Stimulated activated CD8-positive, alpha-beta memory T cell treated with anti-CD3 and anti-CD28 coated beads, Interleukin-4, amount 100 ng/mL, for 1 hour (primary cell): Measurements from ENCODE around the gene CAMK1D.
"Not testable (repeated sequence)": the region's sequence is repeated elsewhere in the genome, so short reads cannot be mapped to it uniquely, and the experiment has no call there.

Experiments used
- DNase-seq, 2 donors: peaks; one replicate each; pipeline ENCODE4 v3.0.0-alpha.2; 2020; ENCODE audit warnings: low read depth in 2 of 2, low spot score in 1 of 2

CAMK1D gene

DNA sequence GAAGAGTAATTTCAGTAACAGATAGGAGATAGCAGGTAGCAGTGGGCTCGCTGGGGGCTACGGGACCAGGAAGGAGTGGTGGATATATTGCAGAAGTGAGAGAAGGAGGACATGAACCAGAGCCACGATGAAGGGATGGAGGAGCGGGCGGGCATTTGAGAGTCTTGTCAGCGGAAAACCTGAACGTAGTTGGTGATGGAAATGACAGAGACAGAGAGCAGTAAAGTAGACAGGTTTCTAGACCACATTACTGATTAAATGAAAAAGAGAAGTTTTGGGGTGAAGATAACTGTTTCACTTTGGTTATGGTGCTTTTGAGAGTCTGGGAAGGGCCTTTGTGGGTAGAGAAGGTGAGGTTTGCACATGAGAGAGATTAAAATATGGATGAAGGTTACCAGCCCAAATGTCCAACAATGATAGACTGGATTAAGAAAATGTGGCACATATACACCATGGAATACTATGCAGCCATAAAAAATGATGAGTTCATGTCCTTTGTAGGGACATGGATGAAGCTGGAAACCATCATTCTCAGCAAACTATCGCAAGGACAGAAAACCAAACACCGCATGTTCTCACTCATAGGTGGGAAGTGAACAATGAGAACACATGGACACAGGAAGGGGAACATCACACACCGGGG, 196.9 kb downstream of the CAMK1D start:
- not testable (repeated sequence) for DNase-seq

DNA sequence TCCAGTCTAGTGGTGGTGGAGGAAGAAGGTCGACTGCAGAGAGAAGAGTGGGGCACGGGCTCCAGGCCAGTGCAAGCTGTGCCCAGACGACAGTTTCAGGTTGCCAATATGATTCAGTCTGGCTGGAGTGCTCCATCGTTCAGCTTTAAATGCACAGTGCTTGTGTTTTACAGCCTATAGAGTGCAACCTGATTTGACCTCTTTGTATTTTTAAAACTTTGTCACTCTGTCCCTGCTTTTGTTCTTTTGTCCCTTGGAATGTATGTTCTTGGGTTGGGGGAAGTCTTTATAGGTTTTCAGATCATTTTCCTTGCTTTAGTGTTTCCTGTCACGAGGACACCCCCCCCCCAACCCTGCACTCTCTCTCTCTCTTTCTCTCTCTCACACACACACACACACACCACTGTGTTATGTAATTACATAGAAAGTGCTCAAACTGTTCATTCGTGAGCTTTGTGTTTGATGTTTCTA, 198.0 kb downstream of the CAMK1D start:
- no peak for DNase-seq

DNA sequence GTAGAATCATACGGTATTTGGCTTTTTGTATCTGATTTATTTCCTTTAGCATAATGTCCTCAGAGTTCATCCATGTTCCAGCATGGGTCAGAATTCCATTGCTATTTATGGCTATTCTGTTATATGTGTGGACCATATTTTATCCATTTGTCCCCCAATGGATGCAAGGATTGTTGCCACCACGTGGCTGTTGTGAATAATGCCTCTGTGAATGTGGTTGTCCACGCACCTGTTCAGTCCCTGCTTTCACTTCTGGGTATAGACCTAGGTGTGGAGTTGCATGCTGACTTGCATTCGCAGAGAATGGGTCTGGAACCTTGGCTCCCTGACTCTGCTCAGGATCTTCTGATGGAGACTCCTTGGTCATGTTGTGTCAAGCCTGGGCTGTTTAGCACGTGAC, 199.9 kb downstream of the CAMK1D start:
- no peak for DNase-seq

DNA sequence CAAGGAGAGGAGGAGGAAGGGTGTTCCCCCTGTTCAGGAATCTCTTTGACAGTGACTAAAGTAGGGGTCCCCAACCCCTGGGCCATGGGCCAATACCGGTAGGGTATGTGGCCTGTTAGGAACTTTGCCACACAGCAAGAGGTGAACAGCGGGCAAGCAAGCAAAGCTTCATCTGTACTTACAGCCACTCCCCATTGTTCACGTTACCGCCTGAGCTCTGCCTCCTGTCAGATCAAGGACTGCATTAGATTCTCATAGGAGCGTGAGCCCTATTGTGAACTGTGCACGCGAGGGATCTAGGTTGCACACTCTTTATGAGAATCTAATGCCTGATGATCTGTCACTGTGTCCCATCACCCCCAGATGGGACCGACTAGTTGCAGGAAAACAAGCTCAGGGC, 201.6 kb downstream of the CAMK1D start:
- DNase-seq = no peak

DNA sequence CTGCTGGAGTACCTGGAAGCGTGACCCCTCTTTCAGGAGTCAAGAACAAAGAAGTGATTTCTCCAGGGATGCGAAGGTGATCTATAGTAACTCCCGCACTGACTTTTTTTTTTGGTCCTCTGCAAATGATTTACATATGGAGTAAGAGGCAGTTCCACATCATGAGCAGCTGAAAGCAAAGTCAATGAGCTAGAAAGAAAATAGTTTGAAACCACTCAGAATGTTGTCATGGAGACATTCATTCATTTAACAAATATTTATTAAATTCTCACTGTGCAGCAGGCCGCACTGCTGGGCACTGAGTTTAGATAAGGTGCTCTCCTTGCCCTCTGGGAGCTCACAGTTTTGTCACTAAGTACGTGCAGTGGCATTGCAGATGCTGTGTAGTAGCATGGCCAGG, 206.7 kb downstream of the CAMK1D start:
- no peak for DNase-seq

DNA sequence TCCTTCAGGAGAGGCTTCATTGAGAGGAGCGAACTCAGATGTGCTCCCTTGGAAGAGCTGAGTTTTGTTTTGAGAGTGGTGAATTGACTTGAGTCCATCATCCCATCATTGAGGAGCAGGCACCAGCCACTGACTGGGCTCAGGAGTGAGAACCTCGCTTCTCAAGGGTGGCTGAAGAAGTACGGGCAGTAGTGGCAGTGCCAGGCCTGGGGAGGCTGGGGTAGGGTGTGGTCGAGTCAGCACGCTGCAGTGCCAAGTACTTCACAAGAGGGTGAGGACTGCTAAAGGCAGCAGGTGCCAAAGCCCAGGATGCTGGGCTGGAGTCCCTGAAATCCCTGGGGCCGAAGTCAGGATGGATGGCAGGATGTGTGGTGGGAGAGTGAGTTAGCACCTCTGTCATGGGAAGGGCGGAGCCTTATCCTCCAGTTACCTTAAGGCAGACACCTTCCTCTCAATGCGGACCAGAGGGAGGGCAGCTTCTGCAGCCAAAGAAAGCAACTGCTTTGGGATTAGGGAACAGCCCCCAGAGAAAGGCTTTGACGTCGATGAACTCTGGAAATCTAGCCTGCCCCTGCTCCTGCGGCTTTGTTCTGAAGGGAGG, 210.3 kb downstream of the CAMK1D start:
- DNase-seq = no peak

DNA sequence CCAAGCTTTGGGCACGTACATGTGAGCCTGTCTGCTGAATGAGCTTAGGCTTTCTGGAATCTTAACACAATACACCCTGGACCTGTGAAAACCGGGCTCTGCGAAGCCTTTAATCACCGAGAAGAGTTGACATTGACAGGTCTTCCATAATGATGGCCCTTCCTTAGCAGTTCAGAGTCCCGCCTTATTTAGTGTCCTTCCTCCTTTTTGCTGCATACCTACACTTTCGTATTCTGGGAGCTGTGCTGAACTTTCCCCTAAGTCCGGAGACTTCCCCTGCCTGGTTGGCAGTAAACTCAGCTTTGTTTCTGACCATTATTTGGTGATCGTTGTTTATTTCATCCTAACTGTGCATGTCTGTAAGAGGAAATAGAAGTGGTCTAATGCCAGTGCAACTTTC, 212.0 kb downstream of the CAMK1D start:
- DNase-seq = no peak

DNA sequence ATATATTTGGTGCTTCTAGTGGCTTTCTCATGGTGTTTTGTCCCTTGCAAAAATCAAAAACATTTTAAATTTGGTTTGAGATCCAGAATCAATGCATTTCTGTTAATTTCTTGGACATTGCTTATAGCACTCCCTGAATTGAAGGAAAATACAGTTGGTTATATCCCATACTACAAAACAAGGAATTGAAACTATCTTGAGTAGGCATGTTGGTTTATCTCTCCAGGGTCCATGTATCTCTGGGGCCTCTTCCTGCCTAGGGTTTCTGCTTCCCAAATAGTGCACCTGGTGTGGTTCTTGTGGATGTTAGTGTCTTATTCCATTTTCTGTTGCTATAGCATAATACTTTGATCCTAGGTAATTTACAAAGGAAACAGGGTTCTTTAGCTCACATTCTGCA, 212.4 kb downstream of the CAMK1D start:
- DNase-seq = no peak

DNA sequence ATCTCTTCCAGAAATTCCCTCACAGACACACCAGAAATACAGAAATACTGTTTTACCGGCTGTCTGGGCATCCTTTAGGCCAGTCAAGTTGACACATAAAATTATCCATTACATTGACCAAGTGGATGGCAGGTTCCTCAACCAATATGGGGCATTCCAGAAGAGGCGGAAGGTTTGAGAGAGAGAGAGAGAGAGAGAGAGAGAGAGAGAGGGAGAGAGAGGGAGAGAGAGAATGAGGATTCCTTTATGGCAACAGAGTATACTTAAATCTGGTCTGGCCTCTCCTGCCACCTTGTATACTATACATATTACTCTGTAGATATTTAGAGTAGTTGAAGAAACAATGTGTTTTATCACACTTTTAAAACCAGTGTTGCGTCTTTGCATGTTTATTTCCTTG, 214.1 kb downstream of the CAMK1D start:
- DNase-seq = no peak

DNA sequence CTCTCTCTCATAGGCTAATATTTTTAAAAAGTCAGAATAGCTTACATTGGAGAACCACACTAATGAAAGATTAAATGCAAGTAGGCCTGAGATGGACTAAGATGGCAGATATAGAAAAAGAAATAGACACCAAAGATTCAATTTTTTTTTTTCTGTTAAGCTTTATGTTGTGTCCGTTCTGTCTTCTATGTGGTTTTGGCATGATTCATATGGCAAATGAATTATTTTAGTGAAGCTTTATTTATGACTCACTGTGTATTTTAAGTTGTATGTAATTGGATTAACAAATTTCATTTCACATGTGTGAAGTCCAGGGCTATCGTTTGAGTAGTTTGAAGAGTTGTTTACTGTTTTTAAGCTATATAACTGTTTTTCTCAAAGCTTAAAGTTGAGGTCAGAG, 214.8 kb downstream of the CAMK1D start:
- DNase-seq = no peak

DNA sequence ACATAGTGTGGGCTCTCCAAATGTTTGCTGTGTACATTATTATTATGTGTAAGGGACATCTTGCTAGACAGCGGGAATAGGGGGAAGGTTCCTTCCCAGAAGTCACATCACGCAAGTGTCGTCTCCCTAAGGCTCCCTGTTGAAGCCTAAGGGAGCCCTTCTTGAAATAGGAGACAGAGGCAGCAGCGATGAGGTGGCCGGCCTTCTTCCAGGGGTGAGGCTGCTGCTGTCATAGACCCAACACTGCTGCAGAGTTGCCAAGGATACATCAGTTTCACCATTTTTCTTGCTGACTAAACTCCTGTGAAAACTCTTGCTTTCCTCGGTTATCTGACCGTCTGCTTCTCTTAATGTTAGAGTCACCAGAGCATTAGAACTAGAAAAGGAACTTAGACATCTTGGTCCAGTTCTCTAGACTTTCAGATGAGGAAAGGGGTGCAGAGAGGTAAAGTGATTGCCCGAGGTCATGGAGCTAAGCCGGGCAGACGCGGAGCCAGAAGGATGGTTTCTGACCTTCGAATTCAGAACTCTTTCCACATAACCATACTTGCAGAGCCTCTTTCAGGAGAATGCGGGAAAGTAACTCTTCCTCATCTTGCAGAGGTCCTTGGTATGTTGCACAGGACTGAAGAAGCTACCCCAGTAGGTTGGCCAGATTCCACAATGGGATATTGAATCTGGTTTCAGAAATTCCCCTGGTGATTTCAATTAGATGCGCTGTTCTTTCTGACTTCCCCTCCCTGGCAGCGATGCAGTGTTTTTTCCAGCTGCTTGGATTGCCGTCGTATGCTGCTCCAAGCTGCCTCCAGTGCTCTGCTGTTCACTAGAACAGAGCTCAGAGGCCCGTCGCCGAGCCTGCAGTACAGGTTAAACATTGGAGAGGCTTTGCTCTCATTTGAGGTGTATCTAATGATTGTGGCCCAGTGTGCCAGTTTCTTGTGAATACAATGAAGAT, 217.1 kb downstream of the CAMK1D start:
- no peak for DNase-seq

DNA sequence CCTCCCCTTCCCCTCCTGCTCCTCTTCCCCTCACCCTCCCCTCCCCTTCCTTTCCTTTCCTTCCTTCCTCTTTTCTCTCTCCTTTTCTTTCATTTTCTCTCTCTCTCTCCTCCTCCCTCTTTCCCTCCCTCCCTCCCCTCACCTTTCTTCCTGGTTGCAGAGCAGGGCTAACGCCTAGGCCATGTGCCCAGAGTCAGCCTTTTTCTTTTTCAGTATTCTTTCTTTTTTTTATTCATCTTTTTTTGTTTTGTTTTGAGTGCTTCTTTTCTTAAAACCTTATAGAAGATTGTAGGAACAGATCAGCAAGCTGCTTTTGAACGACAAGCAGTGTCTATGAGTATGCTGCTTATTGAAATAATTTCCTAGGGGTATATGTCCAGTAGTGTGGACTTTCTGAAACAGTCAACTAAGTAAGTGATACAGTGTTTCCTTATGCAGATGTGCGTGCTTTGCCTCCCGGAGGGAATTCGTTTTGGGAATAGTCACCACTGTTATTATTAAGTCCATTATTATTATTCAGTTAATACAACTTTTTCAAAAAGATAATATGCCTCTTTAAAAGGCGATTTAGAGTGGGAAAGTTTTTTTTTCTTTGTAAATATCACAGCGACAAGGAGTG, 219.2 kb downstream of the CAMK1D start:
- no peak for DNase-seq

DNA sequence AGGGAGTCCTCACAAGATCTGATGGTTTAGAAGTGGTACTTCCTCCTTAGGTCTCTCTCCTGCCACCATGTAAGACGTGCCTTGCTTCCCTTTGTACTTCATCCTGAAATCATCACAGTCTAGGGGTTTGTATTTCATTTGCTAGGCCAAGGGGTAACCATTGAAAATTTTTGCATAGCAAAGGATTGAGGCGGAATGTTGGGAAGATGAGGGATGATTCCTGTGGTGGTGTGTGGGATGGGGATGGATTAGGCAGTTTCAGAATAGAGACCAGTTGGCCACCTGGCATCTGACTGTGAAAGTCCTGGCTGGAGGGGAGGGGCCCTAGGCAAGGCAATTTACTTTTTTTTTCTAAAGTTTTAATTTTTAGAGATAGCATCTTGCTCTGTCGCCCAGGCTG, 222.9 kb downstream of the CAMK1D start:
- no peak for DNase-seq

DNA sequence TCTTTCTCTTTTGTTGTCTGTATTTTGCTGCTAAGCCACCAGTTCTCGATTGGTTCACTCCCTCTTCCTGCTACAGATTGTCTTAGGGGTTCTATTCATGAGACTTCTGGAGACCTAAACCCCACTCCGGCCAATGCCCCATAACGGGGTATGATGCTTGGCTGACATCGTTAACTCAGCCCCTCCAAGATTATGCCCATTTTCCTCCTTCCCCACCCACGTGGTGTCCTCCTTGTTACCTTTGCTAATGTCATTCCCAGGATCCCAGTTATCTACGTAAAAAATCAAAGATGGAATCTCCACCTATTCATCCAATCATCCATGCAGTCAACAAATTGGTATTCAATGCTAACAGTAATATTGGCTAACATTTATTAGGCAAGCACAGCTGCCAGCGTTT, 228.3 kb downstream of the CAMK1D start:
- DNase-seq = no peak

DNA sequence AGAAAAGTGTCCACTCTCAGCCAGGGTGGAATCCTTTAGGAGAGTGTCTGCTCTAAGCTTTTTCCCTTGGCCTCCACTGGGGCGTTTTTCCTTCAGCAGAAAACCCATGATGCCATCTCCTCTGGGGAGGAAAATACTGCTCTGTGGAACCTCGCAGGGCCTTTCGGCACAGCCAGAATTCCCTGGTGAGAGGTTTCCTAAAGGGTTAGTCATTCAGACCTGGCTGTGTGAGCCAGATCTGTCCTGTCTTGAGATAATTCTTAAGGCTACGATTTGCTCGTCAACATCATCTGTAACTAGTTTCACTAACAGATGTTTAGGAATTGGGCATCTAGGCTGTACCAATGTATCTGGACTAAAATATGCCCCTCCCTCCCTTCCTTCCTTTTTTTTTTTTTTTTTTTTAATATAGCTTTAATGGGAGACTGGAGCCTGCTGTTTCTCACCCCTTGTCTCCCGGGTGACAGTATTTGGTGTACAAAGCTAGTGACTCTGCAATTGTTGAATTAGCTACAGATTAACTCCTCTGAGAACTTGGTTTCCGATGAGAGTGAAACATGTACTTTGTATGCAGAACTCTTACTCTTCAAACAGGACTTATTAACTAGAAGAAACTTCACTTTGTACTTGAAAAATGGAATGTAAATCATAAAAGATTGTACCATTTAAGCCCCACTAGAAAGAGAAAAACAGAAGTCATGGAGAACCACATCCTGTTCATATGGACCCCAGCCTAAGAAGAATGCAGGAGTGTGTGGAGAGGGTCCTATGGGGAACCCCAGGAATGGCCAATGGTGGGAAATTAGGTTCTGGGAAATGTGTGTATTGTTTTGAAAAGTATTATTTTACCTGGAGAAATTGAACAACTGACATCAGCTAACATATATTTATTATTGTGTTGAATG, 230.9 kb downstream of the CAMK1D start:
- DNase-seq = no peak

DNA sequence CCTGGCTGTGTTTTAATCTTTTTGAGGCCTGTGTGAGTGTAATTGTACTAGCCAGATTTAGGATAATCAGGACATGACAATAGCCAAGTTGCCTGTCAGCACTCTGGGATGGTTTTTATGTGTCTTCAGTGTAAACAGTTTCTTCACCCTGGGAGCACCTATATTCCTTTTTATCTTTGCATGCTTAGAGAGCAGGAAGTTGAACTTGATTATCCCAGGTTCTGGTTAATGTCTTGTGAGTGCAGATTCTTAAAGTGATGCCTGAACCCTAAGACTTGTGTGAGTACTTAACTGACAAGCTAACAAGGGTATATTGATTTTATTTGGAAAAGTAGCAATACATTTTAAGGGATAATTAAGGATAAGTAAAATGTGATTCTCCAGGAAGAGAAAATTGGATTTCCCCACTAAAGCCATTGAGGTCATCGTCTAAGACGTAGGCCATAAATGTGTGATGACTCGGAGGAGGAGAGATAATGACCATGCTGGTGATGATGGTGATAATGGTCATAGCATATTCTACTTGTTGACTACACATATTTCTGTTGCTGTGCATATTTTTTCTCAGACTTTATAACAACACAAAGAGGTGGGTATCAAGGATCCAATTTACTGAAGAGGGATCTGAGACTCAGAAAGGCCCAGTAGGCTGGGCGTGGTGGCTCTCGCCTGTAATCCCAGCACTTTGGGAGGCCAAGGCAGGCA, 234.7 kb downstream of the CAMK1D start:
- DNase-seq = no peak

DNA sequence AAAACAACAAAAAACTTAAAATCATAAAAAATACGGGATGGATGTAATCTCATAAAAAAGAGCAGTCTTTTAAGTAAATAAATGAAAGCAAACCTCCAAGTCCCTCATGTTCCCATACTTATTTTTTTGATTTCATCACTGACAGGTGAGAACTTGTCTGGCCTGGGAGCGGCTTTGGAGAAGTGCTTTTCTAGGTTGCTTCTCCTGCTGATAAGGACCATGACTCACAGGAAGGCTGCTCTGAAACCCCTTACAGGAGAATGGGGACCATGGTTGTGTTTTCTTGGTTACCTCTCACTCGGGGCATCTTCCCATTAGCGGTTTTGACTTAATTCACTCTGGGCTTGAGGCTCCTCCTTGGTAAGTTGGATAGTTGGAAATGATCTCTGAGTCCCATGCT, 237.4 kb downstream of the CAMK1D start:
- no peak for DNase-seq

DNA sequence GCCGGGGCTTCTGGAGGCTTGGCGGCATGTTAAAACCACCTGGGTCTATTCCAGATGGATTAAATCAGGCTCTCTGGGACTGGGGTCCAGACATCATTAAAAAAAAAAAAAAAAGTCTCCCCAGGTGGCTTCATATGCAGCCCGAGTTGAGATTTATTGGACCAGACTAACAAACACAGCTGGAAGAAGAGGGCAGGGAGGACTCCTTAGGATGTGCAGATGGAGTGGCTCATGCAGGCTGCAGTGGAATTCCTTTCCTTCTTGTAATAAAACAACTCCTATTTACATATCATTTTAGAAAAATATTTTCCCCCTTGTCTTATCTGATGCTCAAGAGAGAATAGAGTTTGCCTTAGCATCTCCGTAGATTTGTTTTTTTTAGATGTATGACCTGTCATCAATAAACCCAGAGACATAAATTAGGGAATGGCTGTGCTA, 238.1 kb downstream of the CAMK1D start:
- DNase-seq = no peak

DNA sequence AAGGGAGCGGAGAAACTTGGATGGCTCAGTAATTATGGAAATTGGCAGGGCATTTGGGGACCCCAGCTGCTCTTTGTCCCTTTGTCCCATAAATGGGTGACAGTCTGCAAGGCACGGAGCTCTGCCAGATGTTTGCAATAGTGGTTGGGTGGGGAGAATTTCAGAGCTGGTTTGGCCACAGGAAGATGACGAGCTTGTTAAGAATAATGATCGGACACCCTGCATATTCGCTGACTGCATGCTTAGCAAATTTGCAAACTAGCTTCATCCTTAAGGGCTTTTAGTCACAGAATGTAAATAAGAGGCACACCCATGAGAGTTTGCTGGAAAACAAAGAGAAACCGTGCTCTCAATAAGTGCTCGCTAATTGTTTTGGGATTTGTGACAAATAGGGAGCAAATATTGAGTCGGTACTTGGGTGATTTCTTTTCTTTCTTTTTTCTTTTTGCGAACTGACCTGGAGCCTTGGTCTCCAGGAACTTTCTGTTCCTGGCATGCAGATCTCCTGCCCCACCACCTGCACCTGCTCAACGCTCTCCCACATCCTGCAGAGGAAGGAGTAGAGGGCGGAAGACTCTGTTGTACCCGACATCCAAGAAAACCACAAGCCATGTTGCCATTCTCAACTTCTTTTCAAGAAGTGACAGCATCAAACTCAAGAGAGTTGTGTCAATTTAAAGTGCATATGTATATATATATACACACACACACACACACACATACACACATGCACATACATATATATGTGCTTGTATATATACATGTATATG, 238.9 kb downstream of the CAMK1D start:
- DNase-seq = no peak
